GM10847 (cell line): Measurements from ENCODE around the gene BORCS8.

Experiments used
- POLR2A ChIP-seq: IDR thresholded peaks from 2 replicates; pipeline ENCODE4 v1.6.1; 2011; ENCODE audit not compliant: insufficient read length; ENCODE audit errors: extremely low read depth

BORCS8 gene

DNA sequence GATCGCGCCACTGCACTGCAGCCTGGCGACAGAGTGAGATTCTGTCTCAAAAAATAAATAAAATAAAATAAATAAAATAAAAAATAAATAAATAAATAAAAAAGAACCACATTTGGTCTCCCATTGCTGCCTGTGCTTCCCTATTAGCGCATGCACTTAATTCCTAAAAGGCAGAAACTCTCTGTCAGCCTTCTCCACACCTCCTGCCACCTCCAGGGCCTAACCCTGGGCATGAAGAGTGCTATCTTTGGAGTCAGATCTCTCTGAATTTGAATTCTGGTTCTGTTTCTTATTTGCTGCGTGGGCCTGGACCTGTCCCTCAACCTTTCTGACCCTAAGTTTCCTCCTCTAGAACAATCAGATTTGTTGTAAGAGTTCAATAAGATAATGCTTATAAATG is 31.1 kb upstream of the BORCS8 start:
- TF ChIP-seq POLR2A = no peak

DNA sequence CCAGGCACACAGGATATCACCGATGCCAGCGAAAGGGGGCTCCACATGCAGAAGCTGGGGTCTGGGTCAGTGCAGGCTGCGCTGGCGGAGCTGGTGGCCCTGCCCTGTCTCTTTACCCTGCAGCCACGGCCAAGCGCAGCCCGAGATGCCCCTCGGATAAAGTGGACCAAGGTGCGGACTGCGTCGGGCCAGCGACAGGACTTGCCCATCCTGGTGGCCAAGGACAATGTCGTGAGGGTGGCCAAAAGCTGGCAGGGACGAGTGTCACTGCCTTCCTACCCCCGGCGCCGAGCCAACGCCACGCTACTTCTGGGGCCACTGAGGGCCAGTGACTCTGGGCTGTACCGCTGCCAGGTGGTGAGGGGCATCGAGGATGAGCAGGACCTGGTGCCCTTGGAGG is 27.0 kb upstream of the BORCS8 start:
- TF ChIP-seq POLR2A = no peak

DNA sequence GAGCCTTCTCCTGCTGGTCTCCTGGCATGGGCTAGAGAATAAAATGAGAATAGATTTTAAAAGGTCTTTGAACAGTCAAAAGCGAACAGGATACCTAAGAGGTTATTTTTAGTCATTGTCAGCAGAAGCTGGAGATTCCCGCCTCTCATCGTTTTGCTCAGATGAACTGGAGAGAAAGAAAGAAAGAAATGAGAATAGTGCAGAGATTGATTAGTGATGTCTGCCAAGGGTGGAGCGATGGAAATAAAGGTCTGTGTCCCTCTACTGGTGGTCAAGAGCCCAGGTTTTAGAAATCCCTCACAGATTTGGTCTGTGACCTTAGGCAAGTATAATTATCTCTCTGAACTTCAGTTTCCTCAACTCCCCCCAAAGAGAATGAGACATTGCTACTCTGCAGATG is 25.1 kb upstream of the BORCS8 start:
- no peak for TF ChIP-seq POLR2A

DNA sequence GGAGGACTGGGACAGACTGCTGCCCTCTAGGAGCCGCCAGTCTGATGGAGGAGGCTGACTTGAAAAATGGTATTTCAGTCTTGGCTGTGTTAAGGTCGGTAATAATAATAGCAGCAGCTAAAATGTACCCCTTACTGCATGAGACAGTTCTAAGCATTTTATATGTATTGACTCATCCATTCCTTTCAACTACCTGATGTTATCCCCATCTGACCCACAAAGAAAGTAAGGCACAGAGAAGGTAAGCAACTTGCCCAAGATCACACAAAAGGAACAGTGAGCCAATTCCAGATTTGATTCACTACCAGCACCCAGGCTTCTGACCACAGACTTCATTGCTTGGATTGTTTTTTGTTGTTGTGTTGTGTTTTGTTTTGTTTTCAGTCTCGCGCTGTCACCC is 23.8 kb upstream of the BORCS8 start:
- no peak for TF ChIP-seq POLR2A

DNA sequence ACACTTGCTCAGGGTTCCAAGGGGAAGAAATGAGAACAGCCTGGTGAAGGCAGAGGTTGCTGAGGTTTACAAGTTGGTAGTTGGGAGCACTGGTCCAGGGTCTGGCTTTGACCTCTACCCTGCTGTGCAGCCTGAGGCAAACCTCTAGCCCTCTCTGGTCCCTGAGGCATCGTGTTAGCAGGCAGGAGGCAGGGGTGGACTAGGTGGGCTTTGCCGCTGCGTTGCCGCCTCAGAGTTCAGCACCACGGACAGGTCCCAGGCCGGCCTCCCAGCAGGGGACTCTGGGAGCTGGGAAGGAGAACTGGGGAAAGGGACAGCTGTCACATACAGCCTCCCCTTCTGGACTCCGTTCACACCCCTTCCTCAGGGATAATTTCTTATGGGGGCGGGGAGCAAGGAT is 22.9 kb upstream of the BORCS8 start:
- no peak for TF ChIP-seq POLR2A

DNA sequence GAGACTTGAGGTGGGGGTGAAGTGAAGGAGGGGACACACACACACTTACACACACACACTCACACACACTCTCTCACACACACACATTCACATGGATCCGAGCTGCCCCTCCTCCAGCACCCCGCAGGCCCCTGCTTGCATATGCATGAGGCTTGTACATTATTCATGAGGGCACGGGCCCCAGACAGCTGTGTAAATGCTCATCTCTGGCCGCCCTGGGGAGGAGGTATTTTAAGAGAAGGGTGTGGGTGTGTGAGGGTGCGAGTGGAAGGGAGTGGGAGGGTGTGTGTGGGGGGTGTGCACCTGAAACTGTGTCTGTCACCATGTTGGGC is 22.2 kb upstream of the BORCS8 start:
- no peak for TF ChIP-seq POLR2A

DNA sequence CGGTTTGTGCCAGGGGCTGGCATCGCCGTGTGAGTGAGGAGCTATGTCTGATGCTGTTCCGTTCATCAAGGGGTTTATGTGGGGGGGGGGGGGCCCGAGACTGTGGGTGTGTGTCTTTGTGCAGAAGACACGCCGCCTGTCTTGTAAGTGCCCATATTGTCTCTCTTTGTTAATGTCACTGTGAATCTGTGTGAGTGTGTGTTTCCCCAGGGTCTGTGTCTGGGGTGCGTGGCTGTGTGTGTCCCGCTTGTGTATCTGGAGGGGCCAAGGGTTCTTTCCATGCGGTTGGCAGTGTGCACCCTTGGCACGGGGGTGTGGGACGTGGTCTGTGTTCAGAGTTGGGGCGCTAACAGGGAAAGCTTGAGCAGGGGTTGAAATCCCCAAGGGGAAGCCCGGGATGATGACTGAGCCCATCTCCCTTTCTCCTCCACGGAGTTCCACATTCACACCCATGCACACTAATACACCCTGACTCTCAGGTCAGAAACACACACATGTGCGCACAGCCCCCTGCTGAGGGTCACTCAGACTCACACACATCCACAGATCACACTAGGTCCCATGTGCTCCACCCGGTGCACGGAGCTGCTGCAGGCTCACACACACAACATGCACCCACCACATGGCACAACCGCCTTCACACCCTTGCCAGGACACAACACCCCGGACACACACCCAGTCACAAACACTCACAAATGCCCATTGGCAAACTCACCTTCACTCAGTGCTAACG is 21.6 kb upstream of the BORCS8 start:
- TF ChIP-seq POLR2A = no peak

DNA sequence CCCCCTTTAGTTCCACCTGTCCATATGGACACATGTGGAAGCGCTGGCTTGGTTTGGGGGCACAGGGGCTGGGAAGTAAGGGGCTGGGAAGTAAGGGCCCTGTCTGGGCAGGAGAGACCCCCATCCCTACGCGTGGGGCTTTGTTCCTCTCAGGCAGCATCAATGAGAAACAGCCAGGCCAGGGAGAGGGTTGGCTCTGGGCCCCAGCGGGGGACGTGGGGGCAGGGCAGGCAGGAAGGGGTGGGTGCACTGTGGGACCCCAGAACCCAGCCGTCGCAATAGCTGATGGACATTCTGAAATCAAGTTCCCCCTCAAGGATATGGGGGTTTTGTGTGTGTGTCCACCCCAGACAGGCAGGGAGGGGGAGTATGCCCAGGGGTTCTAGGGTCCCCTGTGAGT is 21.0 kb upstream of the BORCS8 start:
- no peak for TF ChIP-seq POLR2A

DNA sequence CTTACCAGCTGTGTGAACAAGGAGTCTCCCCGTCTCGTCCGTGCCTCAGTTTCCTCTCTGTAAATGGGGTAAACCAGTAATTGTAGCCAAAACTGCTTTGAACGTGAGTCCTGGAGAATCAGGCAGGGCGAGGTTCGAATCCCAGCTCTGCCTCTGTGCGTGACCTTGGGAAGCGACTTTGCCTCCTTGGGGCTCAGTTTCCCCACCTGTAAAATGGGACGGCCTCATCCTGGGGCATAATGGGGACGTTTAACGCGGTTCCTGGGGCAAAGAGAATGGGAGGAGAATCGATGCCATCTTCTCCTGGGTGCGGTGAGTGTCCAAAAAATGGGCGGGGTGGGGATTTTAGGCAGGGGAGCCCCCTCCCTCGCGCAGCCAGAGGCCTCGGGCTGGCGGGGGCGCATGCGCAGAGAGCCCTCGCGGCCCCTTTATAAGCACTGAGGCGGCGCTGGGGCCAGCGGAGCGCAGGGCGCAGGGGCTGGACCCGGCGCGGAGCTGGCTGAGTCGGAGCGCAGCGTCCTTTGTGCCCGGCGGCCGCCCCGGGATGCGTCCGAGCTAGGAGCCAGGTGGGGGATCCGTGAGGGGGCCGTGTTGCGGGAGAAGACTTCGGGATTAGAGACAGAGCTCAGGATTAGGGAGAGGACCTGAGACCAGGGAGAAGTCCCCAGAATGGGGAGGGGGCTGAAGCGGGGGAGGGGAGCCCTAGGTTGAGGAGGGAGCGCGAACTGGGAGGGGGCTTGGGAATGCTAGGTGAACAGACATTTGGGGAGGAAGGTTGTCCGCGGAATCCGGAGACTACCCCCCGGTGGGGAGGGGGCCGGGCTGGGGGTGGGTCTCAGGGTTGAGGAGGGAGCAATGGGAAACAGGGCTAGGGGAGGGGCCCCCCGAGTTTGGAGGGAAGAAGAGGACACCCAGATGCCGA is 19.8 kb upstream of the BORCS8 start, which contains the start of gene NCAN:
Gene NCAN (plus strand): TSS at position 460 of the 922 bp plus-strand sequence. CDS start 4,996 bp downstream, outside the sequence.
- TF ChIP-seq POLR2A = no peak

DNA sequence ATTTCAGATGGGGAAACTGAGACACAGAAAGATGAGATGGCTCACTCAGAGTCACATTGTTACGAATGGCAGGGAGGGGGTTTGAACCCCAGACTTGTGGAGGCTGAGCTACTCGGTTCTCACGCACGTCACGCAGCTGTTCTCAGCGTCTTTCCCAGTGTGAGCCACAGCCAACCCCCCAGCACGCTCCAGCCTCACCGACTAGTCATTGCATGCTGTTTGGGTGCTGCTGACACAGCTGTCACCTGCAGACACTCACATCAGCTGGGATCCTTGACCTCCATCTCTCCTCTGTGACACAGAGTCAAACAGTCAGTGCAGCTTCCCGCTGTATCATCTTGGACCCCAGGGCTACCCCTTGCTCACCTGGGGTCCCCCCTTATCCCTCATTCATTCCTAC is 17.4 kb upstream of the BORCS8 start:
- TF ChIP-seq POLR2A = no peak

DNA sequence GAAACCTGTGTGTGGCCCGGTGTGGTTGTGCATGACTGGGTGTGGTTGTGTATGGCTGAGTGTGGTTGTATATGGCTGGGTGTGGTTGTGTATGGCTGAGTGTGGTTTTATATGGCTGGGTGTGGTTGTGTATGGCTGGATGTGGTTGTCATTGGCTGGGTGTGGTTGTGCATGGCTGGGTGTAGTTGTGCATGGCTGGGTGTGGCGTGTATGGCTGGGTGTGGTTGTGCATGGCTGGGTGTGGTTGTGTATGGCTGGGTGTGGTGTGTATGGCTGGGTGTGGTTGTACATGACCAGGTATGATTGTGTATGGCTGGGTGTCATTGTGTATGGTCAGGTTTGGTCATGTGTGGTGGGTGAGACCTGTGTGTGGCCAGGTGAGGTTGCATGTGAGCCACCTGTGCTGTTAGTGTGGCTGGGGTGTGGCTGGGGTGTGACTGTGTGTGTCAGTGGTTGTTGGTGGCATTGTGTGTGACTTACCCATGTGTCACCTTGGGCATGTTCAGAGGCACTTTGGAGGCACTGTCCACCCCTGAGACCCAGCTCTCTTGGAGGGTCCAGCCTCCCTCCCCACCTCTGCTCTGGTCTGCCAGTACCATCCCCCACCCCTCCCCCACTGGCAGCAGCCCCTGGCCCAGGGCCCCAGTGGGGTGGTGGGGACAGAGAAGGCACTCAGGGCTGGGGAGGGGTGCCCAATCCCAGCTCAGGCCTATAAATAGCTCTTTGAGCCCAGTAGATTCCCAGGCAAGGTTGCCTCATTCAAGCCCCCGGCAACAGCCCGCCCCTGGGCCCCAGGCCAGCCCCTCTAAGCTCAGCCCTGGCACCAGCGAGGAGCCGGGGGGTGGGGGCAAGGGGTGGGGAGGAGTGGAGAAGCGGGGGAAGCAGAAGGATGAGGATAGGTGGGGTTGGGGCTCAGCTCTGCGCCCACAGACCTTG is 16.0 kb upstream of the BORCS8 start:
- no peak for TF ChIP-seq POLR2A

DNA sequence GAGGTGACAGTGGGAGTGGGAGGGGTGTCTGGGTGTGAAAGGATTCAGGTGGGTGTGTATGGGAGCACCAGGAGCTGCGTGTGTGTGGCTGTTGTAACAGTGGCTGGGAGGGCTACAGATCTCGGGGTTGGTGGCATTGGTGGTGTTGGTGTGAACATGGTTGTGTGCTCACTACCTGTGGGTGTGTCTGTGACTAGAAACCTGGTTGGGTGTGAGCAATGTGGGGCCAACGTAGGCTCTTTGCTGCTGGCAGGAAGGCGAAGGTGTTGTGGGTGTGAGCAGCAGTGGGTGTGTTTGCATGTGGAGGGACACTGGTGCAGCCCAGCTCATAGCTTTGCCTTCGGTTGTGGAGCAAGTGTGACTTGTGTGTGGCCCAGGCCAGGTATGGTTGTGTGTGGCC is 15.0 kb upstream of the BORCS8 start:
- no peak for TF ChIP-seq POLR2A

DNA sequence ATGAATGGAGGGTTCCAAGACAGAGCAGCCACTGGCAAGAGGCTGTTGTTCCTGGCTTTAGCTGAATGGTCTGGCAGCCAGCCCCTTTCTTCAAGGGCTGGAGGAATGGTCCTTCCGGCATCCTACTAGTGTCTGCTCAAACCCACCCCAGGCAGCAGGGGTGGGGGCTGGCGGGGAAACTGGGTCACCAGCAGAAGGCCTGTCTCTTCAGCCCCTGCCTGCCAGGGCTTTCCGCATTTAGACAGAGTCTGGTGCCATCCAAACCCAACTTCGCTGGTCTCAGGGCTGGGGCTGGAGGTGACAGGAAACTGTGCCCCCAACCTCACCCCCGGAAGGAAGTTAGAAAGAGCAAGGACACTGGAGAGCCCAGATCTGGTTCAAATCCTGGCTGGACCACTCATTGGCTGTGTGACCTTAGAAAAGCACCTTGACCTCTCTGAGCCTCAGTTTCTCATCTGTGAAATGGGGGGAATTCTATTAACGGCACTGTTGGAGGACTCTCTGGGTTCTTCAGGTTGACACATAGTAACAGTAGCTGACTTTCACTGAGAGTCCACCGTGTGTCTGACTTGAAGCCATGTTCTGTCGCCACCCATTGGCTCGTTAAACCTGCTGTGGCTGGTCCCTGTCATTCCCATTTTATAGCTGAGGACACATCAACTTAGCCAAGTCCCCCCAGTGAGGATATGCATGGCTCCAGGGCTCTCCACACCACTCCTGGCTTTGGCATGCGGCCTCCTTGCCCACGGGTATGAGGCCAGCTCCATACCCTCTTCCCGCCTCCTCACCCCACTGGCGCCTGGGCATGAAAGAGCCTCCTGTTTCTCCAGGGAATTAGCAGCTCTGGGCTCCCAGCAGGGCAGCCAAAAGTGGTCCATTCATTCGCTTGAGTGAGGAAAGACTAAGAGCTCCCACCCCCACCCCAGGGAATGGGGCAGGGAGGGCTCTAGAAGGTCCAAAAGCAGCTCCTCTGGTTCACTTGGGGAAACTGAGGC is 13.8 kb upstream of the BORCS8 start:
- TF ChIP-seq POLR2A = no peak

DNA sequence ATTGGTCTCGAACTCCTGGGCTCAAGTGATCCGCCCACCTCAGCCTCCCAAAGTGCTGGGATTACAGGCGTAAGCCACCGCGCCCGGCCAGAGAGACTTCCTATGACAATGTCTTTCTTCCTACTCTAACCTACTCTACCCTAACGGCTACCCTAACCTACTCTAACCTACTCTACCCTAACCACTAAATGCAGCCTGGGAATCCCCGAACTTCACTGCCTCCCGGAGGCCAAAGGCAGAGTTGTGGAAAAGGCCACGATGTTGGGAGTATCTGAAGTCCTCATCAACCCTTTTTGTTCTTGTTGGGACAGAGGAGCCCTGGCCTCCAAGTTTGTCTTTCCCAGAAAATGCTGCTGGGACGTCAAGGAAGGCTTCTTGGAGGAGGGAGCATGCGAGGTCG is 12.2 kb upstream of the BORCS8 start:
- no peak for TF ChIP-seq POLR2A
